ENCODE data around the gene LZIC. TPM values are rescaled to one million over a fixed set of nuclear protein-coding genes. Genes with fewer than 3 reads are reported as not detected.

Gene LZIC
- total RNA-seq, 1 donor from 2014 or later = 33.6 TPM

GRCh38 chr1:9910076-9910422 lies 33.1 kb downstream of the LZIC start, which contains the start of gene CTNNBIP1:
Gene CTNNBIP1, minus strand, starts transcription at chr1:9910269. Its CDS starts 38,205 bp downstream, at chr1:9872064.
- peak within 1 kb of the TSS; percentile 89 for H3K4me3 ChIP-seq (ENCODE audit: low read depth, low read length)
- no peak for DNase-seq (ENCODE audit: low read depth)
- no peaks in the 10 kb centered on the region for H3K36me3 ChIP-seq (ENCODE audit: control insufficient read depth, insufficient read depth, low read length)
- no peak for TF ChIP-seq CTCF (IDR thresholded peaks at IDR 0.05; ENCODE audit: insufficient read depth, low read length, poor library complexity, severe bottlenecking)
- no peaks in the 10 kb centered on the region for H3K27me3 ChIP-seq (ENCODE audit: control insufficient read depth, insufficient read depth, low read length)

GRCh38 chr1:9909234-9910046 lies 33.8 kb downstream of the LZIC start:
- DNase-seq (ENCODE audit: low read depth) = no peak

GRCh38 chr1:9908871-9909233 lies 34.3 kb downstream of the LZIC start:
- Histone ChIP-seq H3K27me3 (ENCODE audit: control insufficient read depth, insufficient read depth, low read length) (no peaks in the 10 kb centered on the region), H3K36me3 (ENCODE audit: control insufficient read depth, insufficient read depth, low read length) (no peaks in the 10 kb centered on the region), H3K4me3 (ENCODE audit: low read depth, low read length) (peak overlapping the region; percentile 89)
- DNase-seq (ENCODE audit: low read depth) = no peak
- no peak for TF ChIP-seq CTCF (IDR thresholded peaks at IDR 0.05; ENCODE audit: insufficient read depth, low read length, poor library complexity, severe bottlenecking)

More at GRCh38 chr1:9909234-9910046, 33.8 kb downstream of the LZIC start:
- Histone ChIP-seq H3K36me3 (ENCODE audit: control insufficient read depth, insufficient read depth, low read length) (no peaks in the 10 kb centered on the region), H3K4me3 (ENCODE audit: low read depth, low read length) (peak overlapping the region; percentile 89), H3K27me3 (ENCODE audit: control insufficient read depth, insufficient read depth, low read length) (no peaks in the 10 kb centered on the region)
- no peak for TF ChIP-seq CTCF (IDR thresholded peaks at IDR 0.05; ENCODE audit: insufficient read depth, low read length, poor library complexity, severe bottlenecking)

- Histone ChIP-seq H3K36me3 (ENCODE audit: control insufficient read depth, insufficient read depth, low read length) (no peaks in the 10 kb centered on the region), H3K4me3 (ENCODE audit: low read depth, low read length) (no peak overlapping the region), H3K27me3 (ENCODE audit: control insufficient read depth, insufficient read depth, low read length) (no peaks in the 10 kb centered on the region)
- DNase-seq (ENCODE audit: low read depth) = no peak
- TF ChIP-seq CTCF (IDR thresholded peaks at IDR 0.05; ENCODE audit: insufficient read depth, low read length, poor library complexity, severe bottlenecking) = no peak
Measured at GRCh38 chr1:9907441-9907840, 35.8 kb downstream of the LZIC start.

GRCh38 chr1:9906466-9906865 lies 36.7 kb downstream of the LZIC start:
- no peak for DNase-seq (ENCODE audit: low read depth)
- no peak for TF ChIP-seq CTCF (IDR thresholded peaks at IDR 0.05; ENCODE audit: insufficient read depth, low read length, poor library complexity, severe bottlenecking)
- H3K4me3 ChIP-seq (ENCODE audit: low read depth, low read length) = no peak overlapping the region
- H3K36me3 ChIP-seq (ENCODE audit: control insufficient read depth, insufficient read depth, low read length) = no peaks in the 10 kb centered on the region
- H3K27me3 ChIP-seq (ENCODE audit: control insufficient read depth, insufficient read depth, low read length) = no peaks in the 10 kb centered on the region

- TF ChIP-seq CTCF (IDR thresholded peaks at IDR 0.05; ENCODE audit: insufficient read depth, low read length, poor library complexity, severe bottlenecking) = no peak
- no peak for DNase-seq (ENCODE audit: low read depth)
- no peak overlapping the region for H3K4me3 ChIP-seq (ENCODE audit: low read depth, low read length)
- H3K27me3 ChIP-seq (ENCODE audit: control insufficient read depth, insufficient read depth, low read length) = no peaks in the 10 kb centered on the region
- H3K36me3 ChIP-seq (ENCODE audit: control insufficient read depth, insufficient read depth, low read length) = no peaks in the 10 kb centered on the region
Measured at GRCh38 chr1:9905010-9905409, 38.2 kb downstream of the LZIC start.
